HCT116 (cell line): ENCODE measurements around the gene LORICRIN.
A peak's percentile ranks its signal among the peaks of the same experiment; 100 is the strongest.

ENCODE experiments used
- EZH2phosphoT487 ChIP-seq: fragments of 200-600 bp; IDR thresholded peaks from 2 replicates; pipeline ENCODE4 v1.6.1; 2018; ENCODE audit warnings: antibody characterized with exemption, borderline replicate concordance
- POLR2A ChIP-seq: IDR thresholded peaks from 2 replicates; pipeline ENCODE4 v1.7.0; 2011; ENCODE audit warnings: borderline replicate concordance; ENCODE audit not compliant: insufficient read depth, insufficient read length; ENCODE audit errors: extremely low read depth
- POLR2AphosphoS5 ChIP-seq: IDR thresholded peaks from 2 replicates; pipeline ENCODE4 v1.6.1; 2011; ENCODE audit warnings: mild to moderate bottlenecking, low read depth, low read length, moderate library complexity
- YY1 ChIP-seq: IDR thresholded peaks from 2 replicates; pipeline ENCODE4 v1.6.1; 2011; ENCODE audit warnings: low read length, low read depth, moderate library complexity, mild to moderate bottlenecking; ENCODE audit not compliant: insufficient replicate concordance; ENCODE audit errors: extremely low read depth
- TF ChIP-seq, protein P1 (sequence below), 3 experiments: fragments of 200-600 bp in 1 of 3; sonication (generic) in 1 of 3; IDR thresholded peaks in 2 of 3; conservative IDR thresholded peaks in 1 of 3; 2 replicates each; pipeline ENCODE4 v1.5.1; 2012 to 2017; ENCODE audit warnings: low read depth in 2 of 3, low read length in 2 of 3, antibody characterized with exemption in 1 of 3, borderline replicate concordance in 1 of 3, control low read depth in 1 of 3, mild to moderate bottlenecking in 1 of 3, mixed read lengths in 1 of 3, mixed run types in 1 of 3, moderate library complexity in 1 of 3; ENCODE audit not compliant: insufficient read depth in 1 of 3

DNA sequence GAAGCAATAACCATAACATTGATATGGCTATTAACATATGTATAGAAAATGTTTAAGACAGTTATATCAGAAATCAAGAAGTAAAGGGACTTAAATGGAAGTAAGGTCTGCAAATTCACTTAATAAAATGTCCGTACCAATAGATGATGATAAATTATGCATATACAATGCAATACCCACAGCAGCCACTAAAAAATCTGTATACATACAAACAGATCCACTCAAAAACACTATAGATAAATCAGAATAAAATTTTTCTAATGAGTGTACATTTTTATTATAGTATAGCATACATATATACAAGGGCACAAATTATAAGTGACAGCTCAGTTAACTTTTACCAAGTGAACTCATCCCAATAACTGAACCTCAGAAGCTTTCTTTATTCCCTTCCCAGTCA, 6.0 kb downstream of the LORICRIN start:
- TF ChIP-seq, protein P1, sequence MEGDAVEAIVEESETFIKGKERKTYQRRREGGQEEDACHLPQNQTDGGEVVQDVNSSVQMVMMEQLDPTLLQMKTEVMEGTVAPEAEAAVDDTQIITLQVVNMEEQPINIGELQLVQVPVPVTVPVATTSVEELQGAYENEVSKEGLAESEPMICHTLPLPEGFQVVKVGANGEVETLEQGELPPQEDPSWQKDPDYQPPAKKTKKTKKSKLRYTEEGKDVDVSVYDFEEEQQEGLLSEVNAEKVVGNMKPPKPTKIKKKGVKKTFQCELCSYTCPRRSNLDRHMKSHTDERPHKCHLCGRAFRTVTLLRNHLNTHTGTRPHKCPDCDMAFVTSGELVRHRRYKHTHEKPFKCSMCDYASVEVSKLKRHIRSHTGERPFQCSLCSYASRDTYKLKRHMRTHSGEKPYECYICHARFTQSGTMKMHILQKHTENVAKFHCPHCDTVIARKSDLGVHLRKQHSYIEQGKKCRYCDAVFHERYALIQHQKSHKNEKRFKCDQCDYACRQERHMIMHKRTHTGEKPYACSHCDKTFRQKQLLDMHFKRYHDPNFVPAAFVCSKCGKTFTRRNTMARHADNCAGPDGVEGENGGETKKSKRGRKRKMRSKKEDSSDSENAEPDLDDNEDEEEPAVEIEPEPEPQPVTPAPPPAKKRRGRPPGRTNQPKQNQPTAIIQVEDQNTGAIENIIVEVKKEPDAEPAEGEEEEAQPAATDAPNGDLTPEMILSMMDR (IDR thresholded peaks at IDR 0.05 in 2 of 3, conservative IDR thresholded peaks at IDR 0.05 in 1 of 3; ENCODE audit: borderline replicate concordance in 1 of 3, insufficient read depth in 1 of 3, low read depth in 2 of 3, low read length in 2 of 3): peak in 1 of 3 experiments; percentile 32; a peak in 1 of 6 replicates
- no peak for TF ChIP-seq POLR2AphosphoS5
- TF ChIP-seq EZH2phosphoT487: no peak
- TF ChIP-seq YY1: no peak
- TF ChIP-seq POLR2A: no peak
